ENCODE results near the gene PIAS4. TPM values are rescaled to one million over a fixed set of nuclear protein-coding genes. Genes with fewer than 3 reads are reported as not detected.
"Not testable (repeated sequence)": the region's sequence is repeated elsewhere in the genome, so short reads cannot be mapped to it uniquely, and the experiment has no call there.

Gene PIAS4
- total RNA-seq, 1 donor from 2014 or later = 58.8 TPM

DNA sequence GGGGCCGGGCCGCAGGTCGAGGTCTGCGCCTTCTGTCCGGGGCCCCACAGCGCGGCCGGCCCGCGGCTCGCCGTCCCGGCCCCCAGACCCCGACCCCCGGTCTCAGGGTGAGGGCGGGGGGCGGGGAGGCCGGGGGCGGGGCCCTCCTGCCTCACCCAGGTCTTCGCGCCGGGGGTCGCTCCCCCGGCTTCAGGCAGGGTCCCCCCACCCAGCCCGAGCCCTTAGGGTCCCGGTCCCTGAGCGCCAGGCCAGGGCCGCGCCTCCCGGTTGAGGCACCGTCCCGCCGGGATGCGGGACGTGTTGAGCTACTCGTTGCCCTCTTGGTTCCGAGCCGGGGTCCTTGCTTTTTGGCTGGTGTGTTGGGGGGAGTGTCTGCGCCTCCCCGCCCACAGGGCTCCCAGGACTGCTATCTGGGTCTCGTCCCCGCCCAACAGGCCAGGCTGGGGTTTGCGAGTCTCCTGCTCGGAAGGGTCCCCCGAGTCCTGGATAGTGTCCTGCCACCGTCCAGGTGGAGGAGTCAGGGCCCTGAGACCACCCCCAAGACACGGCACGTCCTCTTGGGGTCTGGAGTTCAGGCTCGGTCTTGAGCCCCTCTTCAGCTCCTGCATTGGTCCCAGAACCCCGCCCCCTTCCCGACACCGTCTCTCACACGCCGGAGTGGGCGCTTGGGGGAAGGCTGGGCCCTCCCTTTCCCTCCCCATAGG, 452 bp downstream of the PIAS4 start:
- Mint-ChIP-seq H3K36me3 (ENCODE audit: low read depth) (no peaks in the 10 kb centered on the region), H3K4me3 (peak overlapping the region; percentile 94), H3K4me1 (peaks cover 21% of the 10 kb centered on the region), H3K9me3 (no peaks in the 10 kb centered on the region), H3K27ac (ENCODE audit: unreplicated experiment) (no peak overlapping the region), H3K27me3 (ENCODE audit: low read depth) (no peaks in the 10 kb centered on the region)
- no peak for DNase-seq (ENCODE audit: low read depth, low spot score)
- TF ChIP-seq, protein P1, sequence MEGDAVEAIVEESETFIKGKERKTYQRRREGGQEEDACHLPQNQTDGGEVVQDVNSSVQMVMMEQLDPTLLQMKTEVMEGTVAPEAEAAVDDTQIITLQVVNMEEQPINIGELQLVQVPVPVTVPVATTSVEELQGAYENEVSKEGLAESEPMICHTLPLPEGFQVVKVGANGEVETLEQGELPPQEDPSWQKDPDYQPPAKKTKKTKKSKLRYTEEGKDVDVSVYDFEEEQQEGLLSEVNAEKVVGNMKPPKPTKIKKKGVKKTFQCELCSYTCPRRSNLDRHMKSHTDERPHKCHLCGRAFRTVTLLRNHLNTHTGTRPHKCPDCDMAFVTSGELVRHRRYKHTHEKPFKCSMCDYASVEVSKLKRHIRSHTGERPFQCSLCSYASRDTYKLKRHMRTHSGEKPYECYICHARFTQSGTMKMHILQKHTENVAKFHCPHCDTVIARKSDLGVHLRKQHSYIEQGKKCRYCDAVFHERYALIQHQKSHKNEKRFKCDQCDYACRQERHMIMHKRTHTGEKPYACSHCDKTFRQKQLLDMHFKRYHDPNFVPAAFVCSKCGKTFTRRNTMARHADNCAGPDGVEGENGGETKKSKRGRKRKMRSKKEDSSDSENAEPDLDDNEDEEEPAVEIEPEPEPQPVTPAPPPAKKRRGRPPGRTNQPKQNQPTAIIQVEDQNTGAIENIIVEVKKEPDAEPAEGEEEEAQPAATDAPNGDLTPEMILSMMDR (conservative IDR thresholded peaks at IDR 0.05) = no peak

DNA sequence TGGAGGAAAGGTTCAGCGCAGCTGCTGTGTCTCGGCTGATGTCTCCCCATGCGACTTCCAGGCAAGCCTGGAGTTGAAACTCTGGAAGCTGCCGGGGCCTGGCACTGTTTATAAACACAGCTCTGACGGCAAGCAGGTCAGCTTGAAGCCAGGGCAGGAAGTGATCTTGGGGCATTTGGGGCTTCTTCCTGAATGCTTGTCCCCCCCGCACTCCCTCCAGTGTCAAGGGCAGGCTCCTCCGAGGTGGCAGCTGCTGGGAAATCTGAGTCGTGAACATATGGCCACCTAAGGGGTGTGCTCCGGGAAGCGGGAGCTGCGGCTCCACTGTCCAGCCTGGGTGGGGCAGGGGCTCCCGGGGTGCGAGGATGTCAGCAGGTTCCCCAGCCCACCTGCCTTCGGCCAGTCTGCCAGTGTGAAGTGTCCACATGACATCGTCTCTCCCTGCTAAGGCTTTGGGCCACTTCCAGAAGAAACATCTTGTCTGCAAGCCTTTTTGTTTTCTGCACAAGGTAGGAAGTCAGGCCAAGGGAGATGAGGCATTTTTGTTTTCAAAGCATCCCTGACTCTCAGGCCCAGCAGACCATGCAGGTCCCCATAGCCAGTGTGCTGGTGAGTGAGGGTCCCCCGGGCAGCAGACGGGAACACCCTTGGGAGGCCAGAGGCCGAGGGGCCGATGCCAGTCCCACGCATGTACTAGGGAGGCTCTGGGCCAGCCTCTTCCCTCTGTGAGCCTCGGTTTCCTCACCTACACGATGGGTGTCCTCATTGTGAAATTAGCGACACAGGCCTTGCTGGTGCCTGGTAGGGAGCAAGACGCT, 2.7 kb downstream of the PIAS4 start:
- Mint-ChIP-seq H3K9me3 (no peaks in the 10 kb centered on the region), H3K36me3 (ENCODE audit: low read depth) (no peaks in the 10 kb centered on the region), H3K4me3 (peak overlapping the region; percentile 94), H3K4me1 (peaks cover 21% of the 10 kb centered on the region), H3K27ac (ENCODE audit: unreplicated experiment) (no peak overlapping the region), H3K27me3 (ENCODE audit: low read depth) (no peaks in the 10 kb centered on the region)
- TF ChIP-seq, protein P1 (conservative IDR thresholded peaks at IDR 0.05) = no peak
- DNase-seq (ENCODE audit: low read depth, low spot score) = no peak

DNA sequence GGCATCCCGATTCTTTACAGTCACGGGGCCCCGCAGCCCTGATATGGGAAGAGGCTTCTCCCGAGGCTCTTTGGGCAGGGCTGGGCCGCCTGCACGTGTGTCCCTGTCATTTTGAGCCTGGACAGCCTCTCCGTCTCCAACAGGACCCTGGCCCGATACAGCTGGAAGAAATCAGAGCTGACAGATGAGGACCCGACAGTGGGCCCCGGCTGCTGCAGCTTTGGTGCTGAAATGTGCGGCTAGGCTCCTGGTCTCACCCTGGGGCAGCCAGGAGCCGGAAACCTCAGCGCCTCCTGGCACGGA, 3.2 kb downstream of the PIAS4 start:
- peaks cover 21% of the 10 kb centered on the region for H3K4me1 Mint-ChIP-seq
- H3K9me3 Mint-ChIP-seq = no peaks in the 10 kb centered on the region
- no peaks in the 10 kb centered on the region for H3K36me3 Mint-ChIP-seq (ENCODE audit: low read depth)
- TF ChIP-seq, protein P1 (conservative IDR thresholded peaks at IDR 0.05) = no peak
- no peak overlapping the region for H3K27ac Mint-ChIP-seq (ENCODE audit: unreplicated experiment)
- no peaks in the 10 kb centered on the region for H3K27me3 Mint-ChIP-seq (ENCODE audit: low read depth)
- DNase-seq (ENCODE audit: low read depth, low spot score) = no peak
- H3K4me3 Mint-ChIP-seq = peak overlapping the region; percentile 94

DNA sequence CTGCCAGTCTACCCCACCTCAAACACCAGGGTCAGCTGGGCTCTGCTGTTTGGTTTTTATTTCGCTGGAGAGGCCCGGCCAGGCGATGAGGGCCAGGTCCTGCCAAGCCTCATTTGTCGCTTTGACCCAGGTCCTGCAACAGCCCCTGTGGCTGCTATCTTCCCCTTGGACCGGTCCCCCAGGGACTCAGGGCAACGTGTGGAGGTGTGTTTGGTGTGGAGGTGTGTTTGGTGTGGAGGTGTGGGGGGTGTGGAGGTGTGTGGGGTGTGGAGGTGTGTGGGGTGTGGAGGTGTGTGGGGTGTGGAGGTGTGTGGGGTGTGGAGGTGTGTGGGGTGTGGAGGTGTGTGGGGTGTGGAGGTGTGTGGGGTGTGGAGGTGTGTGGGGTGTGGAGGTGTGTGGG, 3.9 kb downstream of the PIAS4 start:
- not testable (repeated sequence) for H3K27ac Mint-ChIP-seq (ENCODE audit: unreplicated experiment); H3K9me3 Mint-ChIP-seq; H3K36me3 Mint-ChIP-seq (ENCODE audit: low read depth); DNase-seq (ENCODE audit: low read depth, low spot score); H3K27me3 Mint-ChIP-seq (ENCODE audit: low read depth)
- H3K4me3 Mint-ChIP-seq = peak overlapping the region; percentile 94
- H3K4me1 Mint-ChIP-seq = peaks cover 27% of the 10 kb centered on the region

DNA sequence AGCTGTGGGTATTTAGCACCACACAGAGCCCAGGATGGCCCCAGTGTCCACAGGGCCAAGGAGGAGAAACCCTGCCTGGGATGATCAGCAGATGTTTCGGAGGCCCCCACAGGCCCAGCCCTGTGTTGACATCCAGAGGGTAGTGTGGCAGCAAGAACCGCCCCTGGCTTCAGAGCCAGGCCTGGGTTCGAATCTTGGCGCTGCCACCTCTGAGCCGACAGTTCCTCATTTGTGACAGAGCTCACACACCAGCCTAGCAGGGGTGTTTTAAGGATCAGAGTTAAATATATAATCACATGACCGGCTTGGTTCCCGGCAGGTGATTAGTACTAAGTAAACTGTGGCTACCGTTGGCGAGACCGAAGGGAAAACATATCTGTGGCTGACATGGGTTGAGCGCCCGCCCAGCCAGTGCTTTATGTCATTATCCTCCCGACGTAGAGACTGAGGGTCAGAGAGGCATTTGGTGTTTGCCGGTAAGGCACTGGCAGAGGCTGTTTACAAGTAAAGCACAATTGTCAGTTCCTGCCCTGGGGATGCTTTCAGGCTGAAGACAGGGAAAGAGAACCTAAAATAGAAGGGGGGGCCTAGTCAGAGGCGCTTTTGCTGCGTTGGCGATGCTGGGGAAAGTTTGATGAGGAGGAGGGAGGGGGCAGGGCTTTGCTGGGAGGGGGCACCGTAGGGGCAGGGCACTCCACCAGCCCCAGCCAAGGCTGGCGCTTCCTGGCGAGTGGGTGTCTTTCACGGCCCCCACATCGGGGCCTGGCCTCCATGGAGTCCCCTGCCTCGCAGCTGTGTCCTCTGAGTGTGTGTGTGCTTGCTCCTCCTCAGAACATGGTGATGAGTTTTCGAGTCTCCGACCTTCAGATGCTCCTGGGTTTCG, 4.8 kb downstream of the PIAS4 start:
- Mint-ChIP-seq H3K4me3 (peak overlapping the region; percentile 49), H3K27me3 (ENCODE audit: low read depth) (no peaks in the 10 kb centered on the region)

More for the DNA sequence above, 4.8 kb downstream of the PIAS4 start:
- DNase-seq (ENCODE audit: low read depth, low spot score) = no peak
- Mint-ChIP-seq H3K9me3 (no peaks in the 10 kb centered on the region), H3K36me3 (ENCODE audit: low read depth) (no peaks in the 10 kb centered on the region), H3K27ac (ENCODE audit: unreplicated experiment) (peak overlapping the region; percentile 43), H3K4me1 (peaks cover 30% of the 10 kb centered on the region)
- TF ChIP-seq, protein P1 (conservative IDR thresholded peaks at IDR 0.05) = no peak

Data from neural crest cell (in vitro differentiated cells).